ENCODE data around the gene NTRK2. TPM values are rescaled to one million over a fixed set of nuclear protein-coding genes. Genes with fewer than 3 reads are reported as not detected.

Gene NTRK2
- total RNA-seq, 4 donors from 2014 or later: 1.1 to 7.3 (median 1.5) TPM

GRCh38 chr9:84688956-84689355, 19.4 kb downstream of the NTRK2 start:
- Histone ChIP-seq H3K9me3 (no peaks in the 10 kb centered on the region), H3K36me3 (no peaks in the 10 kb centered on the region), H3K27me3 (no peaks in the 10 kb centered on the region), H3K4me3 (no peak overlapping the region), H3K27ac (no peak overlapping the region), H3K4me1 (no peaks in the 10 kb centered on the region)
- in situ Hi-C loops (cut with MboI; ENCODE audit: low sequenced_read_pairs in 4 of 4): no loop called here
- TF ChIP-seq POLR2A (IDR thresholded peaks at IDR 0.05) (no peak), CTCF (IDR thresholded peaks at IDR 0.05 in 4 of 5, conservative IDR thresholded peaks at IDR 0.05 in 1 of 5) (no peak)
- DNase-seq (no peak), ATAC-seq (no peak)
- intact Hi-C loops (cut with DNase I; ENCODE audit: low total_unique reads): no loop called here

- H3K4me1 ChIP-seq: no peaks in the 10 kb centered on the region
- ATAC-seq (no peak), DNase-seq (no peak)
- no peaks in the 10 kb centered on the region for H3K27me3 ChIP-seq
- no peaks in the 10 kb centered on the region for H3K36me3 ChIP-seq
- no peak overlapping the region for H3K4me3 ChIP-seq
- in situ Hi-C loops (cut with MboI; ENCODE audit: low sequenced_read_pairs in 4 of 4) (loop anchor here in 1 of 4 donors (10.0 kb wide), 1 partner anchor 263 kb away; no protein-coding TSS in a partner anchor), intact Hi-C loops (cut with DNase I; ENCODE audit: low total_unique reads) (no loop called here)
- H3K9me3 ChIP-seq: no peaks in the 10 kb centered on the region
- H3K27ac ChIP-seq: no peak overlapping the region
- TF ChIP-seq POLR2A (IDR thresholded peaks at IDR 0.05) (no peak), CTCF (IDR thresholded peaks at IDR 0.05 in 4 of 5, conservative IDR thresholded peaks at IDR 0.05 in 1 of 5) (no peak)
These were observed 22.1 kb downstream of the NTRK2 start for GRCh38 chr9:84691634-84692033.

GRCh38 chr9:84694248-84694647, 24.7 kb downstream of the NTRK2 start:
- no peaks in the 10 kb centered on the region for H3K27me3 ChIP-seq
- intact Hi-C loops (cut with DNase I; ENCODE audit: low total_unique reads): no loop called here
- H3K4me1 ChIP-seq: no peaks in the 10 kb centered on the region
- H3K27ac ChIP-seq: no peak overlapping the region
- TF ChIP-seq POLR2A (IDR thresholded peaks at IDR 0.05) (no peak), CTCF (IDR thresholded peaks at IDR 0.05 in 4 of 5, conservative IDR thresholded peaks at IDR 0.05 in 1 of 5) (no peak)
- H3K9me3 ChIP-seq: no peaks in the 10 kb centered on the region
- in situ Hi-C loops (cut with MboI; ENCODE audit: low sequenced_read_pairs in 4 of 4): loop anchor here in 1 of 4 donors (10.0 kb wide), 1 partner anchor 261 kb away; no protein-coding TSS in a partner anchor
- no peaks in the 10 kb centered on the region for H3K36me3 ChIP-seq
- ATAC-seq (no peak), DNase-seq (no peak)
- H3K4me3 ChIP-seq: no peak overlapping the region

- Histone ChIP-seq H3K27me3 (no peaks in the 10 kb centered on the region), H3K4me3 (no peak overlapping the region), H3K27ac (no peak overlapping the region), H3K4me1 (no peaks in the 10 kb centered on the region), H3K36me3 (no peaks in the 10 kb centered on the region), H3K9me3 (no peaks in the 10 kb centered on the region)
- no peak for TF ChIP-seq CTCF (IDR thresholded peaks at IDR 0.05 in 4 of 5, conservative IDR thresholded peaks at IDR 0.05 in 1 of 5)
- TF ChIP-seq POLR2A (IDR thresholded peaks at IDR 0.05): no peak
- in situ Hi-C loops (cut with MboI; ENCODE audit: low sequenced_read_pairs in 4 of 4) (loop anchor here in 1 of 4 donors (10.0 kb wide), 1 partner anchor 258 kb away; no protein-coding TSS in a partner anchor), intact Hi-C loops (cut with DNase I; ENCODE audit: low total_unique reads) (no loop called here)
- DNase-seq (no peak), ATAC-seq (no peak)
These were observed 27.5 kb downstream of the NTRK2 start for GRCh38 chr9:84697042-84697441.
